HG02938 (cell line): ENCODE data around the gene SH3PXD2A.
"Not testable (repeated sequence)": the region's sequence is repeated elsewhere in the genome, so short reads cannot be mapped to it uniquely, and the experiment has no call there.

Source experiments
- ATAC-seq: cut with Tn5 transposase; IDR thresholded peaks from one replicate; pipeline ENCODE4 v1.9.1; 2021; ENCODE audit warnings: mild to moderate bottlenecking, moderate library complexity; ENCODE audit not compliant: unreplicated experiment

SH3PXD2A gene

DNA sequence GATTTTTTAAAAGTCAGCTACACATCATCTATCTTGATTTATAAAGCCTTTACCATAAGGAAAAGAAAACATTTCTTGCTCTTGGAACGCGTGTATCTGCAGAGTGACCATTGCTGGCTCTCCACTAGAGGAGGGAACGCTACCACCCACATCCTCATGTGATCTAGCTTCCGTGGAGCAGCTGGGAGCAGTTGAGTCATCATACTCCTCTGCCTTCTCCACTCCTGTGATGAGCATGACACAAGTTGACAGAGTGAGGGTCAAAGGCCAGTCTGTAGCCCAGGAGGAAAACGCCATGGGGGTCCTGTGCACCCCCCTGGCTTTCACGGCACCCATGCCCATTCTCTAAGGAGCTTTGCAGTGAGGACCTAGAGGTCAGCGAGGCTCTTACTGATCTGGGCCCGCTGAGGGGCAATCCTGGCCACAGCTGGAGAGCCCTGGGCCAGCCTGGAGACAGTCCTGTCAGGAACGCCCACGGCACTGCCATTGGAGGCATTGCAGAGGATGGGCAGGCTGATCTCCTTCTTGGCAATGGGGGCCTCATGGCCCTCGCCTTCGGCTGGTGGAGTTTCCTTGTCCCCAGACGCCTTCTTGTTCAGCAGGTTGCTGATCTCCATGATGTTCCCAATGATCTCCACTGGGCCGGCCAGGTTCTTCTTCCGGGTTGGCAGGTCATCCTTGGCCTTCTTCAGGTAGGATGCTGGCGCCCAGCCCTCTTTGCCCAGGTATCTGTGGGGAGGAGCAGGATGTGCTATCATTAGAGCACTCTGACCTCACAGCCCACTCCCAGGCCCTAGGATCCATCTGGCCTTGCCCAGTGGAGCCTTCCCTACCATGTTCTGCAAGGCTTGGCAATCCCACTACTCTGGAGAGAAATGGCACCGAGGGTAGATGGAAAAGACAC is 242.7 kb downstream of the SH3PXD2A start:
- ATAC-seq, result no peak

DNA sequence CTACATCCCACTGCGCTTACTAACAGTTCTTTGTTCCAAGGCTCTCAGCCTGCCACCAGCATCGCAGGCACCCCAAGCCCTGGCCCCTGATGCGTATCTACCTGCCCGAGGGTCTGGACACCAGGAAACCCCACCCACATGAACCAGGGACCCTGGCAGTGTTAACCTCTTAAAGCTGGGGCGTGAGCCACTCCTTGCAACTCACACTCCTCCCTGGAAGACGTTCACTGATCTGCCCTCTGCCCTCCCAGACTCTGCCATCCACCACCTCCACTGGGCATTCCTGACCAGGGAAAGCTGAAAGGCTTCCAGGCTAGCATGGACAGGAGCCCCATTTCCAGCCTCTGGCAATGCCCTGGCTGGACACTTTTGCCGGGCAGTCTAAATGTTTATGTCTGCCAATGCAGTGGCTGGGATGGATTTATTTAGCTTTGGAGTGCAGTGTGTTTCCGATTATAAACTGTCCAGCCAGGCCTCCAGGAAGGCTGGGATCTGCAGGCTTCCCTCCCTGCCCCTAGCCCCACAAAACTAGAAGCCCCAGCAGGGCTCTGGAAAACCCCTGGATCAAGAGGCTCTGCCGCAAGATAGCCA is 244.4 kb downstream of the SH3PXD2A start:
- no peak for ATAC-seq

DNA sequence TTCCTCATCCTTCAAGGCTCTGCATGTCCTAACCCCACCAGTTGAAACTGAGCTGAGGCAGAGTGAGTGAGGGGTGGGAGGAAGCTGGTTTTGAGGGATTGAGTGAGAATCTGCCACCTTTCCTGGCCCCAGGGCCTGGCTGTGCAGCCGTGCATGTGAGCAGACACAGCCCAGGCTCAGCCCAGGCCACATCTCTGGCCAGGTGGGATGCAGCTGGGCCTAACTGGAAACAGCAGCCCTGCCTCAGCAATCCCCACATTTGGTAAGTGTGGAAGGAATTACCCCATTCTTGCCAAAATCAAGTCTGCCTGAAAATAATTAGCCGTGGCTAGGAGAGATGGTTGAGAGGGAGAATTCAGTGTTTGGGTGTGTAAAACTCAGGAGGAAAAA is 245.3 kb downstream of the SH3PXD2A start:
- no peak for ATAC-seq

DNA sequence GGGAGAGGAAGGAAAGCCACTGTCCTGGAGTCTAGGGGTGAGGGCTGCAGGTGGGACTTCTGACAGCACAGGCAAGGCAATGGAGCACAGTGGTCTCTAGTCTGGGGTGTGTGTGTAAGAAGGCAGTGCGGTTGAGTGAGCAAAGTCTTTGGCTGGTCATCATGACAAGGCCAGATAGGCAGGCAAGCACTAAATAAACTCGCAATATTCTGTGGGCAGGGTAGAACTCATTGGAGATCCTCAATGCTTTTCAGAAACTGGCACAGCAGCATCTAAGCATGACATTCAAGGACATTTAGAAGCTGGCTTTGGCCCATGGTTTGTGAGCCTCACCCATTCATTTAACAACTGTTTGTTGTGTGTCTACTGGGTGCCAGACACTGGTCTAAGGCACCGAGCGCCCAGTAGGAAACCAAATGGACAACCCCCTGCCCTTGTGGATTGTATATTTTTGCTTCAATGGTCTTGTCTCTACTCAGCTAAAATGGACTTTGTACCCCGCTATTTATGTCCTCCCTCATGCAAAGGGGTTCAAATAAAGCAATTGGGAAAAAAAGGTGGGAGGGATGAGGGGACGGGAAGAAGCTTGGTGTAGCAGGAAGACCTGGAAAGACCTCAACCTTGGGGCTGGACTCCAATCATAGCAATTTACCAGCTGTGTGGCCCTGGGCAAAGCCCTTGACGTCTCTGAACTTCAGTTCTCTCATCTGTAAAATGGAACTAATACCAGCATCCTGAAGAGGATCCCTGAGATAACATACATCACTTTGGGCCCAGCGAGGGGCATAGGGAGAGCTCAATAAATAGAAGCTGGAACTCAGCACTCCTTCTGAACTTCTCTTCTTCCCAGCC is 245.9 kb downstream of the SH3PXD2A start:
- ATAC-seq, result no peak

DNA sequence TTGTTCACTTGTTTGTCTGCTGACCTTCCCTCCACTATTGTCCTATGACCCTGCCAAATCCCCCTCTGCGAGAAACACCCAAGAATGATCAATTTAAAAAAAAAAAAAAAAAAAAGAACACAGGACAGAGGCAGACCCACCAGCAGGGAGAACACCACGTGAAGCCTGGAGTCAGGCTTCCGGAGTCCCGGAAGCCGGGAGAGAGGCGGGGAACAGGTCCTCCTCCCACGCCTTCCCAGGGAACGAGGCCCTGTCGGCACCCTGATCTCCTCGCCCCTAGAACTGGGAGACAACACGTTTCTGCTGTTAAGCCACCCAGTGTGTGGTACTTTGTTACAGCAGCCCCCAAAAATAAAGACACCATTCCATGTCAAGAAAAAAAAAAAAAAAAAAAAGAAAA is 247.3 kb downstream of the SH3PXD2A start:
- not testable (repeated sequence) for ATAC-seq

DNA sequence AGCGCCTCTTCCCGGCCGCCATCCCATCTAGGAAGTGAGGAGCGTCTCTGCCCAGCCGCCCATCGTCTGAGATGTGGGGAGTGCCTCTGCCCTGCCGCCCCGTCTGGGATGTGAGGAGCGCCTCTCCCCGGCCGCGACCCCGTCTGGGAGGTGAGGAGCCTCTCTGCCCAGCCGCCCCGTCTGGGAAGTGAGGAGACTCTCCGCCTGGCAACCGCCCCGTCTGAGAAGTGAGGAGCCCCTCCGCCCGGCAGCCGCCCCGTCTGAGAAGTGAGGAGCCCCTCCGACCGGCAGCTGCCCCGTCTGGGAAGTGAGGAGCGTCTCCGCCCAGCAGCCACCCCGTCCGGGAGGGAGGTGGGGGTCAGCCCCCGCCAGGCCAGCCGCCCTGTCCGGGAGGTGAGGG is 248.3 kb downstream of the SH3PXD2A start:
- not testable (repeated sequence) for ATAC-seq

DNA sequence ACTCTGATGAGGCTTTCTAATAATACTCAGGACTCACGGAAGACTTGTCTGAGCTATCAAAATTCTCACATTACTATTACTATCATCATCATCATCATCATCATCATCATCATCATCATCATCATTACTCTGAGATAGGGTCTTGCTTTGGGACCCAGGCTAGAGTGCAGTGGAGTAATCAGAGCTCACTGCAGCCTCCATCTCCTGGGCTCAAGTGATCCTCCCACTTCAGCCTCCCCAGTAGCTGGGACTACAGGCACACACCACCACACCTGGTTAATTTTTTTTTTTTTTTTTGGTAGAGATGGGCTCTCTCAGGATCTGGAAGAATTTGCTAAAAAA is 249.3 kb downstream of the SH3PXD2A start:
- ATAC-seq, result not testable (repeated sequence)

DNA sequence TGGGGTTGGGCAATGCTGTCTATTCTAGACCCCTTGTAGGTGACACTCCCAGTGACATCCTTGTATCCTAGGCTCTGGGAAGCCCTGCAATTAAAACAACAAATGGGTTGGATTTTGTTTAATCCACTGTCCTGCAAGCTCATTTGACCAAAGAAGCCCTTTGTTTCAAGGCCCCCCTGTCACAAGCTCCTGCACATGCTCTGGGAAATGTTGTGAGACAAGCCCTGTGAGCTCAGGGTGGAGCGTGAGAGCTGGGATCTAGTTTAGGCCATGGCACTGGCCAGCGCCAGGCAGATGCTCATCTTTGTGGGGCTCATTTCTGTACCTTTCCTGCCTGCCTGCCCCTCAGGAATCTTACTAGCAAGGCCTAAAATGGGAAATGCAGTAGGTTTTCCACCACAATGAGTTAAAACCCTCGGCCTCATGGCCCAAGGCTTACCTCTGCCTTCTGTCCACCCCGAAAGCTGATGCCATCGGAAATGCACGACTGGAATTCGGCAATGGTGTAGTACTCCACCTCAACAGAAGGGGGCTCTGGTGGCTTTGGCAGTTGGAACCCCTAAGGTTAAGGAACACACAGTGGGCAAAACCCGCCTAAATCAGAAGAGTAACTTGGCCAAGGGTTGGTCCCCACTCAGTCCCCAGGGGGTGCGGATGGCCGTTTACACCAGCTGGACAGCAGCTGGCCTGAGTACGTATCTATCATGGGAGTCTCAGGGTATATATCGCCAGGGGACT is 249.8 kb downstream of the SH3PXD2A start:
- no peak for ATAC-seq

DNA sequence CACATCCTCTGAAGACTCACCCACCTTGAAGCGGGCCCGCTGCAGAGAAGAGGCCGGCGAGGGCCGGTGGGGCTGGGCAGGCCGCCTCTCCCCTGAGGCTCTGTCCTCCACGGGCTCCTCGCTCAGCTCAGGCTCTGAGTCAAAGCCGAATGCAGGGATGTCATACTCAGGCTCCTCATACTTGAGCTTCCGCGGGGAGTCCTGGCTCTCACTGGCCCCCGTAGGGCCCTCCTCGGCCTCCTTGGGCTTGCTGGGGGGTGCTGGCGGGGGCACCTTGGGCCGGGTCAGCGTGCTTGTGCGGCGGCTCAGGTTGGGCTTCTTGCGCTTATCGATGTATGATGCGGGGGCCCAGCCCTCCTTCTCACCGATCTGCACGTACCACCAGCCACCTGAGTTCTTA is 252.0 kb downstream of the SH3PXD2A start:
- ATAC-seq, result no peak

DNA sequence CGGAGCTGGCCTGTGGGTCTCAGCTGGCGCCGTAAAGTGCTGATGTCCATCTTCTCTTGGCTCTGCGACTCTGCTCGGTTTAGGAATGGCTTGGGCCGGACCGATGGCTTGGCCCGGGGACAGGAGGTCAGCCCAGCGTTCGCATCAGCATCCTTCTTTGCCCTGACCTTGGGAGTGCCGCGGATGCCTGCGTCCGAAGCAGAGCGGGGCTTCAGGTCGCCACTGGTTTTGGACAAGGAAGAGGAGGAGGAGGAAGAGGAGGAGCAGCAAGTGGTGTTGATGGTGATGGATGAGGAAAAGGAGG is 252.6 kb downstream of the SH3PXD2A start:
- no peak for ATAC-seq

DNA sequence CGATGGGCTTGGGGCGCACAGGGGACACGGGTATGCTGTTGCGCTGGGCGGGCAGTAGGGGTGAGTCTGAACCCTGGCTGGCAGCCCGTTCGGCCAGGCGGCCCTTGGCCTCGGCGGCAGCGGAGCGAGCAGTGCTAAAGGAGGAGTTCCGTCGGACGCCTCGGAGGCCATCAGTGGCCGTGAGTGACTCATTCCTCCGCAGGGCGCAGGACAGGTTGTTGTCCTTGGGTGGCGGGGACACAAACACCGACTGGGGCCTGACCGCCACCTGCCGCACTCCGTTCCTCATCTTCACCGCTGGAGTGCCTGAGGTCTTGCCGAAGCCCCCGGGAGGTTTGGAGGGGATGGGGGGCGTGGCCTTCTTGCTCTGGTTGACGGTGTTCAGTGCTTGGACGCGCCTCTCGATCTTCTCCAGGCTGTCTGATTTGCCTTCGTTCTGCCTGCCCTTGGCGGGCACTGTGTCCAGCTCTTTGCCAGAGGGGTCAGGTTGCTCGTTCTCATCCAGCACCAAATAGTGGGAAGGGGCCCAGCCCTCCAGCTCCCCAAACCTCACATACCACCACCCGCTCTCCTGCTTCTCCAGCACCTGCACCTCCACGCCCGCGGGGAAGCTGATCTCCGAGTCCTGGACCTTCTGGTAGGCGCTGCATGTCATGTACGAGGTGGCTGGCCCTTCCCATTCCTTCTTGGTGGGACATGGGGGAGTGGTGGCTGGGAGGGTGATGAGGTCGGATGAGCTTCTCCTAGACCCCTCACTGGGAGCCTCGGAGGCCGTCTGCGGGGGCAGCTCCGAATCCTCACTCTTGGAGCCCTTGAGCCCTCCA is 253.1 kb downstream of the SH3PXD2A start:
- no peak for ATAC-seq

DNA sequence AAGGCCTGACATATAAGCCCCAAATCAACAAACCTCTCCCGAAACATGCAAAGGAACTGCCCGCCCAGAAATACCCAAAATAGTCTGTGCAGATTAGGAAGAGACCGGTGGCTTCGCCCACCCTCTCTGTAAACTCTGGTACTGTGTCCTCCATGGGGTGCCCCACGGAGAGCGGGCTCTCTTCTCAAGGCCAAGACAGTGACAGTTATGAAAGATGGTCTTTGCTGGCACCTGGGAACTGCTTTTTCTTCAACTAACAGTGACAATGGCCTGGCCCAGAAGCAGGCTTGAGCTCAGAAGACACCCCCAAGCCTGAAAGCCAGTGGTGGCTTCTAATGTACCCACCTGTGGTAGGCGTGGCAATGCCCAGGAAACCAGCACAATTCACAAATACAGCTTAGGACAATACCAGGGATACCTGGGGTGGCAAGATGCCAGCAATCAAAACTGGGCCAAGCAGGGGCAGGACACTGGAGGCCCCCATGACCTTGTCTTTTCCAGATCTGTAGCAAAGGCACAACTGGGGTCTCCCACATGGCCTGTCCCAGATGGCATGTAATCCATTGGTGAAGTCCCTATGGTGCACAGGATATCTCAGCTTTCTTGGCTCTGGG is 254.3 kb downstream of the SH3PXD2A start:
- no peak for ATAC-seq

DNA sequence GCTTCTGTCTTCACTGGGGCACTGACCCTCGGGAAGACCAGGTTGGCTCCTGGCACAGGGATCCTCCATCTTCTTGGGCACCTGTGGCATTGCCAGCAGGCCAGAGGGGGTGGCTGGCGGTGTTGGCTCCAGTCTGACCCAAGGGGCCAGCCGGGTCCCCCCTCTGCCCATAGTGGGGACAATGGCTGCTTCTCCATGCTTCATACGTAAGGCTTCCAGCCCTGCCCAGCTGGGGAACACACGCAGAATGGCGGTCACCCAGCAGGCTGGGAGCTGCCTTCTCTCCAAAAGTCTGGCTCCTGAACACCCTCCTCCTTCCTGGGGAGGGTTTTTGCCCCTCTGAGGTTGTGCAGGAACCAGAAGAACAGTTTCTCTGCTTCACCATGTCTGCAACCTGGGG is 255.1 kb downstream of the SH3PXD2A start:
- ATAC-seq, result no peak

DNA sequence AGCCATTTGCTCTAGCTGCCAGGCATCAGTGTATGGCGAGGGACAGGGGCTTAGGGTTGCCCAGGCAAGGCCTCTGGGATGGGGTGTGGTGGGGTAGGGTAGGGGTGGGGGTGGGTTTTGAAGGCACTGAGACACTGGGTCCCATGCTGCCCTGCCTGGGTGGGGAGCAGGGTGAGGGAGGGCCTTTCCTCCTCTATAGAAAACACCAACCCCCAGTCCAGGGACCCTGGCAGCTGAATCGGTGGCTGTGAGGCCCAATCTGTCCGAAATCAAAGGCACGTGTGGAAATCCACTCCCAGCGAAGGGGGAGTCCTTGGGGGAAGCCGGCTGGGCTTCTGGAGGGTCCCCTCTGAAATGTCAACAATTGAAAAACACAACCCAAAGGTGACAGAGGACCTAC is 255.5 kb downstream of the SH3PXD2A start:
- ATAC-seq, result no peak

DNA sequence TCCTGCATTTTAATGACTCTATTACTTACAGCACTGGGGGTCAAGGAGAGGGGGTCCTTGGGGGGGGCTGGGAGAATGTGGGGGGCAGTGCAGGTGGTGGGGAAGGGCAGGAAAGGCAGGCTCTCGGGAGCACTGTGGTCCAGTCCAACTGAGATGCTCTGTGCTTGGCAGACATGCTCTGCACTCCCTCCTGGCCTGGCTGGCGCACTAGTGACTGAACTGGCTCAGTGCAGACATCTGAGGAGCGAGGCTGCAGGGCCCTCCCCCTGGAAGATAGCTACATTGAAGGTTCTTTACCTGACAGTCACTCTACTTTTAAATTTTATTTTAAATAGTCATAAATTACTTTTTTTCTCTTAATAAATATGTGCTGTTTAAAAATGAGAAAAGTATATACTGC is 256.2 kb downstream of the SH3PXD2A start:
- ATAC-seq, result no peak

DNA sequence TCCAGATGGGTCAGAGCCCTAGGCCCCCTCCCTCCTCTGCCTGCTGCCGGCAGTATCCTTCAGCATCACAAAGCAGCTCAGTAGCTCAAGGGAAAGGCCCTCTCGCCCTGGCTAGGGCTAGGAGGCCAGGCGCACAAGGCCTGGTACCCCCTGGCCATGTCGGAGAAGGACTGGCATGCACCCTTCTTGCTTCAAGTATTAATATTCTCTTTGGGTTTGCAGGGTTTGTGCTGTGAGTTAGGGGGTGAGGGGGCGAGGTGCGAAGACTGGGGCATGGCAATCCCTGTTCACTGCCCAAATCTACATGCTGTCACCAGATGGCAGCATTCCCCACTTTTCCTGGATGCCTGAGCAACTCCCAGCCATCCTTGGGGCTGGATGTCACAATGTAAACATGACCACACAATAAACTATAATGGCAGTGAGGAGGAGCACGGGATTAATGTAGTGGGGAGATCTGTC is 256.7 kb downstream of the SH3PXD2A start:
- no peak for ATAC-seq

DNA sequence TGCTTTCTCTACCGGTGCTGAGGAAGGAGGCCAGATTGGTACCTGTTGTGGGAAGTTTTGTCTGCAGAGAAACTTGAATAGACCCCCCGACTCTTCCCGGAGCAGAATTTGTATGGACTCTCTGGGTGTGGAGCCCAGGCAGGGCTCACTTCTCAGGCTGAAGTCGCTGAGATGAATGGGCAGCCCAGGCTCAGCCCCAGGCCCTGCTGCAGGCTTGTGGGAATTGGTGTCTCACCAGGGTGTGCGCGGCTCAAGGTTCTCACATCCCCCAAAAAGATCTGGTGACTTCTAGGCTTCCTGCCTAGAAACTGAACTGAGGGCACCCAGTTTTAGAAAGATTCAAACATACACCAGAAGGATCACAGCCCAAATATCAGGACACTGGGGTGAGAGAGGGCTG is 258.4 kb downstream of the SH3PXD2A start:
- no peak for ATAC-seq

DNA sequence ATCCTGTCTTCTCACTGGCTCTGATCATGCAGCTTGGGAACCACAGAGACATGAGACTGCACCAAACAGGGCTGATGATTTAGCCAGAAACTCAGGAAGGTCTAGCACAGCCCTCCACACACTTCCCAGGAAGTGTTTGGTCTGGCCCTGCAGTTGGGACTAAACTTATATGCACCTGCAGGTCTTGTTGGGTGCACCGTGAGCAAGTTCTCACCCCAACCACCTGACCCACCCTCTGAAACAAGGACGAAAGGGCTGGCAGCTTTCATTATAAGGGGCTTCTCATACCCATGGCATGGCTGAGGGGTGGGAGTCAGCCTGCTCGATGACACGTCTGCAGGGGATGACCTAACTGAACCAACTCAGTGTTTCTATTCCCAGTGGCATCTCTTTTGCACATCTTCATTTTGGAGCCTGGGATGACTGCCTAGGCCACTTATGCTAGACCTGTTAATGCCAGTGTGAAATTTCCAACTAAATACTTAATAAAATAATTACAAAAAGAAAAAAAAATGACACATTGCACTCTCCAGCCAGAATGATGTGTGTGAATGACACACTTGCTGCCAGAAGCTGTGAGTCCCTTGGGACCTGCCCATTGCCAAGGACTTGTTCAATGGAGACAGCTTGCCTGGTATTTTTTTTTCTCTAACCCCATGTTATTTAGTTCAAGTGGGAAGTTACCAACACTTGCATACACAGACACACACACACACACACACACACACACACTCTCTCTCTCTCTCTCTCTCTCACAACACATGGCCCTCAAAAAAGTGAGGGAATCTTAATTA is 259.2 kb downstream of the SH3PXD2A start:
- ATAC-seq, result no peak

DNA sequence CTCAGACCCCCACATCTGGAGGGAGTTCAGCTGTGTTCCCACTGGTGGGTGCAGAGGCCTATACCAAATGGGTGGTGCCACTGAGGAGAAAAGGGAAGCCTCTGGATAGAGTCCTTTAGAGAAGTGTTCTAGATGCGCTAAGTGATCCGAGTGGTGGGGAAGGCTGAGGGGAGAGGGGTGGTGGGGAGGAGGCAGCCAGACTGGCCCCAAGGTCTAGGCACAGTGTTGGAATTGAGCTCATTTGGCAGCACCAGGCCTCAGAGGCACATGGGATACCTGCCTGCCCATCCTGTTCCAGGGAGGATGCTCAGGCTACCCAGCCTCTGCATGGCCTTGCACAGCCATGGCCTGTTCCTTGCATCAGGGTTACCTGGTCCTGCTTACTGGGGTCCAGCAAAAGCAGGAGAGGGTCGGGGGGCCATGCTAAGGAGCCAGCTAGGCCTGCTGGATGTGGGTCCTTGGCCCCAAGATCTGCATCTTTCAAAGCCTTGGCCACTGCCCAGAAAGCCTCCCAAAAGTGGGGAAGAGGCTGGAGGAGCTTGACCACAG is 262.3 kb downstream of the SH3PXD2A start:
- ATAC-seq, result no peak
